GM19372 (cell line): ENCODE results near the gene EPHB6.

ENCODE experiments used
- ATAC-seq: cut with Tn5 transposase; IDR thresholded peaks from one replicate; pipeline ENCODE4 v1.9.1; 2021; ENCODE audit warnings: mild to moderate bottlenecking, low read depth, moderate library complexity; ENCODE audit not compliant: unreplicated experiment

The EPHB6 gene

GRCh38 chr7:142863891-142864685 lies 9.2 kb downstream of the EPHB6 start:
- ATAC-seq = no peak

- no peak for ATAC-seq
Measured at GRCh38 chr7:142864980-142865747, 10.3 kb downstream of the EPHB6 start.

- ATAC-seq = no peak
Measured at GRCh38 chr7:142865766-142866165, 10.9 kb downstream of the EPHB6 start.

GRCh38 chr7:142866361-142867096 lies 11.7 kb downstream of the EPHB6 start:
- ATAC-seq = no peak

GRCh38 chr7:142867097-142867378 lies 12.2 kb downstream of the EPHB6 start:
- no peak for ATAC-seq

GRCh38 chr7:142867398-142868187 lies 12.7 kb downstream of the EPHB6 start:
- no peak for ATAC-seq

- no peak for ATAC-seq
Measured at GRCh38 chr7:142868188-142868985, 13.5 kb downstream of the EPHB6 start.

GRCh38 chr7:142868986-142869415 lies 14.1 kb downstream of the EPHB6 start:
- ATAC-seq = no peak

- ATAC-seq = no peak
Measured at GRCh38 chr7:142869434-142869833, 14.6 kb downstream of the EPHB6 start.

- no peak for ATAC-seq
Measured at GRCh38 chr7:142870147-142870559, 15.3 kb downstream of the EPHB6 start.

- no peak for ATAC-seq
Measured at GRCh38 chr7:142870566-142871259, 15.8 kb downstream of the EPHB6 start.

GRCh38 chr7:142871260-142872105 lies 16.6 kb downstream of the EPHB6 start:
- ATAC-seq = no peak

GRCh38 chr7:142872106-142872675 lies 17.3 kb downstream of the EPHB6 start:
- no peak for ATAC-seq

GRCh38 chr7:142873281-142873784 lies 18.5 kb downstream of the EPHB6 start:
- peak; percentile 64 for ATAC-seq

GRCh38 chr7:142873871-142874270 lies 19.0 kb downstream of the EPHB6 start:
- ATAC-seq = no peak

GRCh38 chr7:142874409-142874808 lies 19.5 kb downstream of the EPHB6 start:
- ATAC-seq = no peak

- no peak for ATAC-seq
Measured at GRCh38 chr7:142874837-142875236, 20.0 kb downstream of the EPHB6 start.

GRCh38 chr7:142875456-142875855 lies 20.6 kb downstream of the EPHB6 start:
- ATAC-seq = no peak
